Measurements from ENCODE around the gene FBXO42. TPM values are rescaled to one million over a fixed set of nuclear protein-coding genes. Genes with fewer than 3 reads are reported as not detected.
A peak's percentile ranks its signal among the peaks of the same experiment; 100 is the strongest.

FBXO42 gene
- total and polyA plus RNA-seq, 10 donors = 8.6 to 30.2 (median 20.1) TPM

DNA sequence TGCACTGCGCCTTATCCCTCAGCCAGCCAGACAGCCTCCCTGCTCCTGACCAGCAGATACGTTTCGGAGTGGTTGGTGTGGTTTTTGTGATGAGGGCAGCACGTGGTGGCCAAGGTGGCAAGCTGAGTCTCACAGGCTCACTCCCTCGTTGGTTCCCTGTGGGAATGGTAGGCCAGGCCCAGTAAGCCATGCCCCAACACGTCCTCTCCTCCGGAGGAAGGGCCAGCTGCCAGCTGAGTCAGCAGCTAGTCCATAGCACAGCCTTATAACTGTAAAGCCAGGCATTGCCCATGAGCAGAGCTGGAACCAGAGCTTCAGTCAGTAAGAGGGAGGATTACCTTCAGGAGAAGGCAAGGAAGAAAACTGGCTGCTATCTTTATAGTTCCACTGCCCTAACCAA, 44.3 kb upstream of the FBXO42 start:
- no peak overlapping the region for H3K4me3 ChIP-seq
- peaks cover 0 to 94% (median 55%) of the 10 kb centered on the region in 6 donors for H3K36me3 ChIP-seq
- peaks cover 14 to 62% (median 39%) of the 10 kb centered on the region in 6 donors for H3K4me1 ChIP-seq
- H3K27ac ChIP-seq = peak overlapping the region; percentile 14 to 73 (median 64)
- TF ChIP-seq POLR2AphosphoS5 (IDR thresholded peaks at IDR 0.05) (peak; percentile 24 to 43 (median 38)), POLR2A (IDR thresholded peaks at IDR 0.05) (no peak)
- 62 to 90% (median 70%) methylated on average over 2 to 7 of the region's 7 CpGs for WGBS, 5 donors
- no peaks in the 10 kb centered on the region for H3K27me3 ChIP-seq (replicated peaks in 1 of 7)
- no peaks in the 10 kb centered on the region for H3K9me3 ChIP-seq
- intact Hi-C loops (cut with DNase I; ENCODE audit: low total_unique reads) = no loop called here
- no peak for DNase-seq

DNA sequence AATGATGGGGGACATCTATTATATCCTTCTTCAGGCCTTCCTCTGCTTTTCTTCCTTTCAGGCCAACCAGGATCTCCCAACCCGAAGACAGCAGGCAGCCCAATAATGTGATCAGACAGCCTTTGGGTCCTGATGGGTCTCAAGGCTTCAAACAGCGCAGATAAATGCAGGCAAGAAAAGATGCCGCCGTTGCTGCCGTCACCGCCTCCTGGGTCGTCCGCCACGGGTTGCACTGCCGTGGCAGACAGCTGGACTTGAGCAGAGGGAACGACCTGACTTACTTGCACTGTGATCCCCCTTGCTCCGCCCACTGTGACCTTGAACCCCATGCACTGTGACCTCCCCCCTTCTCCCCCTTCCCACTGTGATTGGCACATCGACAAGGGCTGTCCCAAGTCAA, 42.7 kb upstream of the FBXO42 start:
- no peak for DNase-seq
- WGBS, 5 donors = 89 to 91% (median 90%) methylated on average over 12 to 13 of the region's 13 CpGs

DNA sequence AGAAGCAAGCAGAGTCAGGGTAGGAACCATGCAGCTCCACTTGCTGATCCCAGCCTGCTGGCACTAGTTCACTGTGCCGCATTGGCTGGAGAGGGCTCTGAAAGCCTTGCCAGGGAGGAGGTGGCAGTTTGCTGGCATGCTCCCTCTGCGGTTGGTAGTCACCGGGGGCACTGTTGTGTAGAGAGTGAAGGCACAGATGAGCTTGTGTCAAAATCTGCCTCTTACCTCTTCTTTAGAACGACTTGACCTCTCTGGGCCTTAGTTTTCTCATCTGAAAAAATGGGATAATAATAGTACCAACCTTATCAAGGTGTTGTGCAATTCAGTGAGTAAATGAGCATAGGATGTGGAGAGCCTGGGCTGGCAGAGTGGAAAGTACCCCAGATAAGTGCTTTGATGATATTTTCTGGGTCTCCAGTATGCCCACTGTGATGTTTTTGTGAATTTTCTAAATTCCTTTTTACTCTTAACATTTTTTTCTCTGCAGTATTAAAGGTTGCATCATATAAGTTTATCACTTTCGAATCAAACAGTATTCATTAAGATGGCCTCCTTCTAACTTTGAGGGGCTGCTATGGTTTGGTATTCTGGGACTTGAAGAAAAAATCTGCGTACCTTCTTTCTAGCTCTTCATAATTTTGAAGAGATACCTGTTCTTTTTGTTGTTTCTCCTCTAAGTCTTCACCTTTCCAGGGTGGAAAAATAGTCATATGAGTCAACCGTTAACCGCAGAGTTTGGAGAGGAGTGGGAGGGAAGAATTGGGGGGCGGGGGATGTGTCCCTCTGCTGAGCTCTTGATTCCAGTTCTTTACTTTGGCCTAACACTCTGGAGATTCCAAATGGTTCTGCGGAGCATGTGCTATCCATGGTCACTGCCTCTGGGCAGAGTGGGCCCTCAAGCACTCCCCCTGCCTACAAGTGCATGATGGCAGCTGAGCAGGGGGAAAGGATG, 41.6 kb upstream of the FBXO42 start:
- no peak for DNase-seq
- Histone ChIP-seq H3K4me3 (no peak overlapping the region), H3K36me3 (peaks cover 0 to 76% (median 49%) of the 10 kb centered on the region in 6 donors), H3K4me1 (peaks cover 27 to 89% (median 65%) of the 10 kb centered on the region in 6 donors), H3K27me3 (replicated peaks in 1 of 7) (no peaks in the 10 kb centered on the region), H3K27ac (peak overlapping the region in 5 of 8 donors; percentile 25 to 74 (median 57)), H3K9me3 (no peaks in the 10 kb centered on the region)
- TF ChIP-seq POLR2AphosphoS5 (IDR thresholded peaks at IDR 0.05) = no peak
- TF ChIP-seq, protein P1, sequence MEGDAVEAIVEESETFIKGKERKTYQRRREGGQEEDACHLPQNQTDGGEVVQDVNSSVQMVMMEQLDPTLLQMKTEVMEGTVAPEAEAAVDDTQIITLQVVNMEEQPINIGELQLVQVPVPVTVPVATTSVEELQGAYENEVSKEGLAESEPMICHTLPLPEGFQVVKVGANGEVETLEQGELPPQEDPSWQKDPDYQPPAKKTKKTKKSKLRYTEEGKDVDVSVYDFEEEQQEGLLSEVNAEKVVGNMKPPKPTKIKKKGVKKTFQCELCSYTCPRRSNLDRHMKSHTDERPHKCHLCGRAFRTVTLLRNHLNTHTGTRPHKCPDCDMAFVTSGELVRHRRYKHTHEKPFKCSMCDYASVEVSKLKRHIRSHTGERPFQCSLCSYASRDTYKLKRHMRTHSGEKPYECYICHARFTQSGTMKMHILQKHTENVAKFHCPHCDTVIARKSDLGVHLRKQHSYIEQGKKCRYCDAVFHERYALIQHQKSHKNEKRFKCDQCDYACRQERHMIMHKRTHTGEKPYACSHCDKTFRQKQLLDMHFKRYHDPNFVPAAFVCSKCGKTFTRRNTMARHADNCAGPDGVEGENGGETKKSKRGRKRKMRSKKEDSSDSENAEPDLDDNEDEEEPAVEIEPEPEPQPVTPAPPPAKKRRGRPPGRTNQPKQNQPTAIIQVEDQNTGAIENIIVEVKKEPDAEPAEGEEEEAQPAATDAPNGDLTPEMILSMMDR (IDR thresholded peaks at IDR 0.05 in 8 of 11, conservative IDR thresholded peaks at IDR 0.05 in 3 of 11) = no peak
- TF ChIP-seq POLR2A (IDR thresholded peaks at IDR 0.05) = no peak
- WGBS, 5 donors = 86 to 92% (median 89%) methylated on average over 10 of the region's 10 CpGs
- intact Hi-C loops (cut with DNase I; ENCODE audit: low total_unique reads) = no loop called here

More for the DNA sequence above, 42.7 kb upstream of the FBXO42 start:
- H3K36me3 ChIP-seq = peaks cover 0 to 87% (median 54%) of the 10 kb centered on the region in 6 donors
- TF ChIP-seq, protein P1 (IDR thresholded peaks at IDR 0.05 in 8 of 11, conservative IDR thresholded peaks at IDR 0.05 in 3 of 11) = no peak
- TF ChIP-seq POLR2A (IDR thresholded peaks at IDR 0.05) (no peak), POLR2AphosphoS5 (IDR thresholded peaks at IDR 0.05) (peak; percentile 33 to 64 (median 42))
- H3K4me1 ChIP-seq = peaks cover 19 to 78% (median 55%) of the 10 kb centered on the region in 6 donors
- H3K4me3 ChIP-seq = no peak overlapping the region
- H3K27ac ChIP-seq = peak overlapping the region in 2 of 8 donors; percentile 8 to 74
- H3K9me3 ChIP-seq = no peaks in the 10 kb centered on the region
- intact Hi-C loops (cut with DNase I; ENCODE audit: low total_unique reads) = no loop called here
- no peaks in the 10 kb centered on the region for H3K27me3 ChIP-seq (replicated peaks in 1 of 7)

DNA sequence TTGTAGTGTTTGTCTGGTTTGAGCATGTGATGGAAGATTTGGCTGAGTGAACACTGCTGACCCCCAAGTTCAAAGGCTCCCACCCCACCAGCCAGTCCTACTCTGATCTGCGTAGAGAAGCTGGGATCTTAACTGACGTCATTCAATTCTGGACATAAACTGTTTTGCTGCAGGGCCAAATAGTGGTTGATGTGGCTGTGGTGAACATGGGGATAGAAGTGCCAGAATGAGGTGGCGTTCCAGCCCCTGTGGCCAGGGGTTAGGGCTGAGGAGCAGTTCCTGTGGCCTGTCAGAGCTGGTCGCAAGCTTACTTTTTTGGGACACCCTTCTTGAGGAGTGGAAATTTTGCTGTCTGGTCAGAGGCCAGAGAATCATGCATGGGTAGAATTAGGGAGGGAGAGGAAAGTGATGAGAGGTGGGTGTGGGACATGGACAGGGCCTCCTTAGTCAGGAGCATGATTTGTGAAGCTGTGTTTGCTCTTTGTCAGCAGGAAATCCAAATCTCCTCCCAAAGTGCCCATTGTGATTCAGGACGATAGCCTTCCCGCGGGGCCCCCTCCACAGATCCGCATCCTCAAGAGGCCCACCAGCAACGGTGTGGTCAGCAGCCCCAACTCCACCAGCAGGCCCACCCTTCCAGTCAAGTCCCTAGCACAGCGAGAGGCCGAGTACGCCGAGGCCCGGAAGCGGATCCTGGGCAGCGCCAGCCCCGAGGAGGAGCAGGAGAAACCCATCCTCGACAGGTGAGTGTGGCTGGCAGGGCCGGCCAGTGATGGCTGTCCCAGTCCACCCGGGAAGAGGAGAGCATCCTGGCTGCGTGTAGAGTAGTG, 40.7 kb upstream of the FBXO42 start:
- no peak for DNase-seq
- intact Hi-C loops (cut with DNase I; ENCODE audit: low total_unique reads) = no loop called here
- Histone ChIP-seq H3K9me3 (no peaks in the 10 kb centered on the region), H3K27me3 (replicated peaks in 1 of 7) (no peaks in the 10 kb centered on the region), H3K27ac (peak overlapping the region in 5 of 8 donors; percentile 25 to 74 (median 57)), H3K4me1 (peaks cover 32 to 95% (median 70%) of the 10 kb centered on the region in 6 donors), H3K36me3 (peaks cover 0 to 67% (median 46%) of the 10 kb centered on the region in 6 donors), H3K4me3 (no peak overlapping the region)
- WGBS, 5 donors = 68 to 86% (median 82%) methylated on average over 13 to 21 of the region's 21 CpGs
- TF ChIP-seq POLR2AphosphoS5 (IDR thresholded peaks at IDR 0.05) = peak in 2 of 3 donors; percentile 43 to 58
- TF ChIP-seq, protein P1 (IDR thresholded peaks at IDR 0.05 in 8 of 11, conservative IDR thresholded peaks at IDR 0.05 in 3 of 11) = no peak

Data from spleen (tissue), 11 donors.